GM18508 (cell line): ENCODE results near the gene ACTL8.
"Not testable (repeated sequence)": the region's sequence is repeated elsewhere in the genome, so short reads cannot be mapped to it uniquely, and the experiment has no call there.

ENCODE experiments used
- ATAC-seq: cut with Tn5 transposase; IDR thresholded peaks from one replicate; pipeline ENCODE4 v1.9.1; 2021; ENCODE audit warnings: moderate number of reproducible peaks; ENCODE audit not compliant: insufficient read depth, unreplicated experiment

ACTL8 gene

GRCh38 chr1:17734609-17735008 lies 20.5 kb upstream of the ACTL8 start:
- no peak for ATAC-seq

DNA sequence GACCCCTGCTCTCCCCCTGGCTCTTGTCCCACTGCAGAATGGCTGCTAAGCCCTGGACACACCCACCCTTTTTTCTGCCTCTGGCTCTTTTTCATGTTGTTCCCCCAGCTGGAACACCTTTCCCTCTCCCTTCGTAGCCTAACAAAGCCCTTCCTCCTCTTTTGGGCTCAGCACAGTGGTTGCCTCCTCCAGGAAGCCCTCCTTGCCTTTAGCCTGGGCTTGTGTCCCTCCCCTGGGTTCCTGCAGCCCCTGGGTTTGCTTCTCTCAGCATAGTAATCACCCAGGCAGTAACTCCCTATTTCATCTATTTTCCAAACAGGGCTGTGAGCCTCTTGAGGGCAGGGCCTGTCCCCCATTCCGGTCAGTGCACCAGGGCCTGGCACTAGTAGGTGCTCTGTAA lies 19.8 kb upstream of the ACTL8 start:
- no peak for ATAC-seq

GRCh38 chr1:17735793-17736192 lies 19.3 kb upstream of the ACTL8 start:
- no peak for ATAC-seq

DNA sequence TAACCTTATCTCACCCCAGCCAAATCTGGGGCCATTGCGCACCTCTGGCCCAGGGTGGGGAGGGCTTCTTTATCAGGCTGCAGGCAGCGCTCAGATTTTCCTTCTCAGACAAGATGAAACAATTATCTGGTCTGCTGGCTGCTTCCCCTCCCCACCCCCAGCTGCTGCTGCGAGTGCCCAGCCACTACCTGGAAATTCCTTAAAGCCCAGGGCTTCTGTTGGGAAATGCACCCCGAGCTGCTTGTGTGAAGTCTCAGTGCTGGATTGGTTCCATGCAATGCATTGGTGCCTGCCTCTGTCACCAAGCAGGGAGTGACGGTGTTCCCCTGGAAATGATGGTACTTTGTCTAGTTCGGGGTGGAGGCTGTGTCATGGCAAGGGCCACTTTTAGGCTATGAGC lies 18.5 kb upstream of the ACTL8 start:
- ATAC-seq, result no peak

GRCh38 chr1:17739050-17739449 lies 16.1 kb upstream of the ACTL8 start:
- ATAC-seq, result no peak

GRCh38 chr1:17741052-17741451 lies 14.1 kb upstream of the ACTL8 start:
- ATAC-seq, result no peak

DNA sequence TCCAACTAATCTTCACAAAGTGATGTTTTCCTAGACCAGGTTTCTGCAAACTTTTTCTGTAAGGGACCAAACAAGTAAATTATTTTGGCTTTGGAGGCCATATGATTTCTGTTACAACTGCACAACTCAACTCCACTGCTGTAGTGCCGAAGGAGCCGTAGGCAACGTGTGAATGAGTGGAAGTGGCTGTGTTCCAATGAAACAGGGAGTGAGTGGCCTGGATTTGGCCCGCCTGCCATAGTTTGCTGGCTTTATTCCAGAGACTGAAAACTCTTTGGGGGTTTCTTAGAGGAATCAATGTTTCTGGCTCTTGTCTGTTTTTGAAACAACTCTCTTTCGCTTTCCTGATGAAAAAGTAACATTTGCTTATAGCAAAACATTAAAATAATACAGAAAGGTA lies 12.6 kb upstream of the ACTL8 start:
- ATAC-seq, result no peak

DNA sequence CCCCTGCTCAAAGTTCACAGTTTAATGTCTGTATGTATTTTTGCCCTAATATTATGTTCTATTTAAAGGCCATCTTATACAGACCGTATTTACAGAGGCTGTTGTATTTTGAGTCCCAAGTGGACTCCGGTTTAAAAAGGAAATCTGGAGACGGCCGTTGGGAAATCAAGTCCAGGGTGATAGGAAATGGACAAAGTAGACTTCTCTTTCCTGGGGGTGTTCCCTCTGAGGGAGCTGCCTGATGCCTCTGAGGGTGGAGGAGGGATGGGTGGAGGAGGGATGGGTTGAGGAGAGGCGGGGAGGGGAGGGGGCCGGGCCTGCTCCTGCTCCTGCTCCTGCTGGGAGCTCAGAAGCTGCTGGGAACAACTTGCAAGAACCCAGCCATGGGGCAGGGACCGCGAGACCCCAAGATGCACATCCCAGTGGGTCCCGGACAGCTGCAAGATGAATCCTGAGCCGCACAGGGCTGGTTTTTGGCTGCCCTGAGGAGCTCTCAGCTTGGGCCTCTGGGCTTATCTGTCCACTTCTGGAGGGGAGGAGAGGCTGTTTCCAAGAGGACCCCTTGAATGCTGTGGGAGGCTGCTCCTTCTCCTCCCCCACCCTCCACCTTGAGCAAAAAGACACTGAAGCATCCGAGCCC lies 12.0 kb upstream of the ACTL8 start:
- no peak for ATAC-seq

GRCh38 chr1:17743925-17744324 lies 11.2 kb upstream of the ACTL8 start:
- ATAC-seq, result no peak

DNA sequence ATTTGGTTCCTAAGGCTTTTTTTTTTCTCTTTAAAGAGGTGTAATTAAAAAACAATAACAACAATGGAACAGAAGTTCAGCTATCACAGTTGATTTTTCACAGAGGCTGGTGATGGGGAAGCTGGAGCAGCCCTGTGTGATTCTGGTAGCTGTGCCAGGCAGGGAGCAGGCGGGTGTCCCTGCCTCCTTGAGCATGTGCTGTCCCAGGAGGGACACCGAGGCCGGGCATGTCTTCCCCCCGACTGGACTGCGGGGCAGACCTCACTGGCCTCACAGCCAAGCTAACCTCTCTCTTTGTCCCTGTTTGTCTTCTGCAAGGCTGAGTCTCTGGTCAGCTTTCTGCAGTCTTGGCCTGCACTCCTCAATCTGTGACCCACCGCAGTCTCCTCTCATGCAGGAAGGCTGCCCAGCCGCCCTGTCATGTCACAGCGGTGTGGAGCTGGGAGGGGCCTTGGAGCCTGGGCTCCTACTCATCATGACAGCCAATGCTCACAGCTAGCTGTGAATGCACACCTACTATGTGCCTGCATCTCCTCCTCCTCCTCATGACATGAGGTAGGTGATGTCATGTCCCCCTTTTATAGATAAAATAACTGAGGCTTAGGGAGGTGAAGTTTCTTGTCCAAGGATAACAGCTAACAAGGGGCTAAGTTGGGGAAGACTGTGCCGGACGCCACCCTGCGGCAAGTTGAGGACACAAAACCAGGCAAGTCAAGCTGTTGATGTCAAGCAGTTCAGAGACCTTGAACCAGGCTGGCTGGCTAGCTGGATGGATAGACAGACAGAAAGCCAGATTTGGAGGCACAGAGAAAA lies 10.3 kb upstream of the ACTL8 start:
- ATAC-seq, result no peak

DNA sequence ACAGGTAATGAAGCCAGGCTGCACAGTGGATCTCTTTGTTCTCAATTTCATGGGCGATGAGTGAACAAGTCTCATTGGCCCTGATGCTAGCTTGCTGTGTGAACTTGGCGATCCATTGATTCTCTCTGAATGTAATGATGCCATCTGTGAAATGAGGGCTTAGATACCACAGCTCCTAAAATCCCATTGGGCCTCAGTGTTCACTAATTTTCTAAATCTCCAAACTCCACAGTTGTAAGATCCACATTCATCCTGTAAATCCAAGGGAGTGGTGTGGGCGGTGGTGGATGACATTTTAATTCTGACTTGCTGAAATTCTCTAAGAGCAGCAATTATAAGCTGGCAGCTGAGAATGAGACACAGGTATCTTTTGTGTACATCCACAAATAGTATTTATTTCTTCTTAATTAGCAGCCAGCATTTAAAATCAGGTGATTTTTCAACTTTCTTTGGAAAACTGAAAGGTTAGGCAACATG lies 9.6 kb upstream of the ACTL8 start:
- ATAC-seq, result no peak

- ATAC-seq, result not testable (repeated sequence)
These were observed 8.9 kb upstream of the ACTL8 start for GRCh38 chr1:17746281-17746680.

DNA sequence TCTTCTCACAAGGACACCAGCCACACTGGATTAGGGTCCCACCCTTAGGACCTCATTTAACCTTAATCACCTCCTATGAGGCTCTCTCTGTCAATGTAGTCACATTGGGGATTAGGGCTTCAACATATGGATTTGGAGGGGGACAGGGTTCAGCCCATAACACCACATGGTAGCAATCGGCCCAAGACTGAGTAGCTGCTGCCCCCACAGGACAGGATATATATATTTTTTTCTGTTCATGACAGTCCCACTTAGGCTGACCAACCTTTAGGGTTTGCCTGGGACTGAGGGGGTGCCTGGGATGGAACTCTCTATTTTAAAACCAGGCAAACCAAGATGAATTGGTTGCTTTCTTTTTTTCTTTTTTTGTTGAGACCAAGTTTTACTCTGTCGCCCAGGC lies 8.2 kb upstream of the ACTL8 start:
- ATAC-seq, result no peak

- no peak for ATAC-seq
These were observed 4.8 kb upstream of the ACTL8 start for GRCh38 chr1:17750333-17750732.

DNA sequence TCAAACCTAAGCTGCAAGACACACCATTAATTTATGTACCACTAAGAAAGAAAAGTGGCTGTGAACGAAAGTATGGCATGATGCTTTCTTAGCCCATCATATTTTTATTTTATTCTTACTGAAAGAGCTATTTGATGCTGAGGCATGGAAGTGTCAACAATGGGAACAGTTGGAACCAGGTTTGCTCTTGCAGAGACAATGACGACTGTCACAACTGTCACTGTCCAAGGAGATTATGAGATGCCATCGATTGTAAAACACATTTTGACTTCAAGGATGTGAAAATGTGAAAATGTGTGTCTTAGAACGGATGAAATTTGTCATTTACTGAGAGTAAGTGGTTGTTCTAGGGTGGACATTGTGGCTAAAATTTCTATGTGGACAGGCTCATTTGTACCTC lies 2.8 kb upstream of the ACTL8 start:
- ATAC-seq, result no peak

DNA sequence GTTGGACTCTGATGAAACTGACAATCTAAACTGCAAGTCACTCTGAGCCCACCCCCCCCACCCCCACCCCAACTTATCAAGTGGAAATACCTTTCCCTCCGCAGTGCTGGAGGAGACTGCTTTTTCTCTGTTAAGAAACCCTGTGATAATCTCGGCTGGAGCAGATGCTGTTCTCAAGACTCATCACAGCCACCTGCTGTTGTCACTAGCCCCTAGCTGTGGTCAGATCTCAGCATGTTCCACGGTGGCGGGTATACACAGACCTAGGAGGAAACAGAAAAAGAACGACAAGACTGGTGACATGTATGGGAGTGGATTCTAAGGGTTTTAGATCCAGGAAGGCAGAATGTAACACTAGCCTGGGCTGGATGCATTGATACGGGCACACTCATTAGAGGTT lies 2.3 kb downstream of the ACTL8 start:
- ATAC-seq, result no peak

DNA sequence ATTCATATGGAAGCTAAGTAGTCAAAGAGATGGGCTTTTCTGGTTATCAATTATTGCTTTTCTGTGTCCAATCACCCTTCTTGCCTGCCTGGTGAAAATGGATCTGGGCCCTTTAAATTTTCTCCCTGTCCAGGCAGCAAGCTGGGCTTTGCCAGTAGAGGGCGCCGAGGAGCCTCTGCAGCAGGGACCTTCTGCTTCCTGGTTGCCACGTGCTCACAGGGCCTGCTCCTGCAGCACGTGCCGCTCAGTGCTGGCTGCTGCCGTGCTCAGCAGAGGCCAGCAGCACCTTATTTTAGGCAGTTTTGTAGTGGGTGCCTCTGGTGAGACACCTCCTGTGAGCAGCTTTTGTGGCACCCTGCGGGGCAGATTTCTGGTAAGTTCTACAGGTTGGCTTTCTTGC lies 4.0 kb downstream of the ACTL8 start:
- no peak for ATAC-seq

- ATAC-seq, result no peak
These were observed 7.2 kb downstream of the ACTL8 start for GRCh38 chr1:17762313-17762712.

DNA sequence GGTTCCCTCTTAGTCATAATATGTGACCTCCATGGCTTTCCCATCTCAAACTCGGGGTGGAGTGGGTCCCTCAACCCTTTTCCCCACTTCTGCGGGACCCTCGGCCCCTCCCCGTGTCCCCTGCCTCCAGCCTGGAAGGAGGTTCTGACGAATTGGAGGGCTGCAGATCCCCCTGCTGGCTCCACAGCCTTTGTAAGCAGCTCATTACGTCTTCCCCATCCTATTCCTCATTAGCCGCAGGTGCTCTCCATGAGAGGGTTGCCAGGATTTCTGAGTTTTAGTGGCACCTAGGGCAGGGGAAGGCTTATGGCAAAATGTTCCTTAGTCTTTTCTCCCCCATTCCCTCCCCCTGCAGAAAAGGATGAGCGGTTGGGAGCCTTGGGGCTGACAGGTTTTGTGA lies 8.3 kb downstream of the ACTL8 start:
- ATAC-seq, result no peak

DNA sequence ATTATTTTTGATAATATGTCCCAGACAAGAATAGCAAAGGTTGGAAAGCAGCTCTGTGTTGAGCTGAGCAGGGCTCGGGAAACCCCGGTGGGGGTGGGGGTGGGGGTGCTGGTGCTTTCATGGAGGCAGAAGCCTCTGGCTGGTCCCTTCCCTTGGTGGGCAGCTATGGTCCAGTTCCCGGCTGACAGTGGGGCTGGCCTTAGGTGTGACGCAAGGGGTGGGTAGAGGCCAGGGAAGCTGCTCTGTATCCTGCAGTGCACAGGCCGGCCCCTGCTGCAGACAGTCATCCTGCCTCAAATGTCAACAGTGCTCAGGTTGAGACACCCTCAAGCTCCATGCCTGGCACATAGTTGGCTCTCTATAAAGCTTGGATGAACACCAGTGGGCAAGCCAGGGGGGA lies 8.9 kb downstream of the ACTL8 start:
- ATAC-seq, result no peak

DNA sequence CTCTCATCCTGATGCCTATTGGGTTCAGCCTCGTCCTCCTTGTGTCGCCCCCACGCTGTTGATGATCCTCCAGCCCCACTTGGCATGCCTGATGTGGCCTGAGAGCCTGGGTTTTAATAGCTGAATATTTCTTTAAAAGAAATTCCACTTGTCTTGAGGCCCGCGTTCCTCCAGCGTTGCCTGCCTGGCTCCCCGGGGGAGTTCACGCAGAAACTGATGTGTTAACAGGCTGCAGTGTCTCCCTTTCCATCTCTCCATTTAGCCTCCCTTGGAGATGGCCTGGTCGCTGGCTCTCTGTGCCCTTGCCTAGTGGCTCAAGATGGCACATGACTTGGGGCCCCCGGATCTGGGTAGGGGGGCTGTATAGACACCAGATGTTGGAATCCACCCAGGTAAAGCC lies 9.5 kb downstream of the ACTL8 start:
- ATAC-seq, result no peak
